Endodermal cell (in vitro differentiated cells): ENCODE results near the gene RALGPS1. TPM values are rescaled to one million over a fixed set of nuclear protein-coding genes. Genes with fewer than 3 reads are reported as not detected.

Experiments used
- DNase-seq: peaks from one replicate; pipeline ENCODE4 v3.0.0-alpha.2; 2017
- H3K27ac ChIP-seq: 2 replicates; pipeline ENCODE4 v1.5.1; 2013; ENCODE audit warnings: mild to moderate bottlenecking, low read depth, low read length, moderate library complexity
- H3K27me3 ChIP-seq: 2 replicates; pipeline ENCODE4 v1.6.1; 2013; ENCODE audit warnings: mild to moderate bottlenecking, low read length, moderate library complexity; ENCODE audit not compliant: insufficient read depth, control insufficient read depth, poor library complexity, severe bottlenecking
- H3K36me3 ChIP-seq: 2 replicates; pipeline ENCODE4 v1.7.0; 2013; ENCODE audit warnings: mild to moderate bottlenecking, low read length, moderate library complexity; ENCODE audit not compliant: control insufficient read depth, insufficient read depth
- H3K4me1 ChIP-seq: one replicate; pipeline ENCODE4 v1.7.0; 2013; ENCODE audit warnings: low read length; ENCODE audit not compliant: control insufficient read depth, insufficient read depth
- H3K4me3 ChIP-seq: 2 replicates; pipeline ENCODE4 v1.5.1; 2013; ENCODE audit warnings: mild to moderate bottlenecking, low read length, moderate library complexity
- H3K9ac ChIP-seq: 2 replicates; pipeline ENCODE4 v1.6.1; 2013; ENCODE audit warnings: mild to moderate bottlenecking, low read length, moderate library complexity; ENCODE audit not compliant: poor library complexity, severe bottlenecking; ENCODE audit errors: extremely low read depth
- H3K9me3 ChIP-seq: 2 replicates; pipeline ENCODE4 v1.6.1; 2013; ENCODE audit warnings: mild to moderate bottlenecking, low read length, moderate library complexity; ENCODE audit not compliant: control insufficient read depth
- H3K27ac Mint-ChIP-seq: 2 replicates; pipeline ENCODE4 v1.8.0; 2020; ENCODE audit warnings: mixed read lengths
- H3K27me3 Mint-ChIP-seq: 2 replicates; pipeline ENCODE4 v1.8.0; 2021; ENCODE audit warnings: mild to moderate bottlenecking, mixed read lengths; ENCODE audit not compliant: insufficient read depth
- H3K36me3 Mint-ChIP-seq: 2 replicates; pipeline ENCODE4 v1.8.0; 2020; ENCODE audit warnings: low read depth, mixed read lengths
- H3K4me1 Mint-ChIP-seq: 2 replicates; pipeline ENCODE4 v1.8.0; 2020; ENCODE audit warnings: mixed read lengths
- H3K4me3 Mint-ChIP-seq: 2 replicates; pipeline ENCODE4 v1.8.0; 2020; ENCODE audit warnings: mild to moderate bottlenecking, moderate library complexity, mixed read lengths
- H3K9me3 Mint-ChIP-seq: 2 replicates; pipeline ENCODE4 v1.8.0; 2020; ENCODE audit warnings: mild to moderate bottlenecking, mixed read lengths
- CTCF ChIP-seq: fragments of 200-600 bp; sonication (generic); conservative IDR thresholded peaks from 2 replicates; pipeline ENCODE4 v1.5.0; 2021; ENCODE audit warnings: antibody characterized with exemption, mild to moderate bottlenecking
- WGBS, 2 experiments: methylation state at CpG; one replicate each; pipeline versions ENCODE4 v1.1.5 to v1.1.7; 2013; ENCODE audit warnings: missing lambda C conversion rate in 2 of 2, mixed read lengths in 1 of 2; ENCODE audit not compliant: insufficient coverage in 1 of 2, insufficient read length in 1 of 2; 5-methylcytosine and 5-hydroxymethylcytosine counted together
- total RNA-seq, 2 donors: library from RNA; stranded (reverse); fragmentation: NEBNext Ultra II Directional in 1 of 2; extraction: Animal tissue kit (Norgen Biotek cat#: 25700) in 1 of 2; gene quantifications; 2 replicates in 1 of 2; 3 replicates in 1 of 2; pipeline ENCODE4 v1.2.1, GENCODE V29; 2021

The RALGPS1 gene
- total RNA-seq, 2 donors from 2014 or later, result 23.3 to 25.0 TPM

GRCh38 chr9:126959917-126960316 is 45.3 kb downstream of the RALGPS1 start:
- DNase-seq, result no peak
- H3K4me1 ChIP-seq, result peaks cover 11% of the 10 kb centered on the region
- H3K9me3 ChIP-seq, result no peaks in the 10 kb centered on the region
- no peaks in the 10 kb centered on the region for H3K36me3 ChIP-seq
- Mint-ChIP-seq H3K27ac (no peak overlapping the region), H3K9me3 (no peaks in the 10 kb centered on the region), H3K27me3 (peaks cover 25% of the 10 kb centered on the region), H3K4me3 (no peak overlapping the region), H3K4me1 (peaks cover 24% of the 10 kb centered on the region), H3K36me3 (no peaks in the 10 kb centered on the region)
- H3K27ac ChIP-seq, result no peak overlapping the region
- no peak overlapping the region for H3K9ac ChIP-seq
- H3K27me3 ChIP-seq, result peaks cover 5% of the 10 kb centered on the region
- TF ChIP-seq CTCF, result no peak
- no peak overlapping the region for H3K4me3 ChIP-seq

- no peak overlapping the region for H3K4me3 Mint-ChIP-seq
- no peaks in the 10 kb centered on the region for H3K9me3 ChIP-seq
- 91 to 94% methylated on average over 5 to 6 of the region's 6 CpGs for WGBS, 2 experiments
- TF ChIP-seq CTCF, result no peak
- peaks cover 9% of the 10 kb centered on the region for H3K36me3 Mint-ChIP-seq
- no peak overlapping the region for H3K27ac Mint-ChIP-seq
- no peak overlapping the region for H3K9ac ChIP-seq
- H3K4me1 ChIP-seq, result no peaks in the 10 kb centered on the region
- H3K9me3 Mint-ChIP-seq, result no peaks in the 10 kb centered on the region
- peaks cover 5% of the 10 kb centered on the region for H3K27me3 ChIP-seq
- no peak for DNase-seq
- H3K4me1 Mint-ChIP-seq, result peaks cover 19% of the 10 kb centered on the region
- no peak overlapping the region for H3K27ac ChIP-seq
- H3K27me3 Mint-ChIP-seq, result peaks cover 25% of the 10 kb centered on the region
- no peak overlapping the region for H3K4me3 ChIP-seq
- no peaks in the 10 kb centered on the region for H3K36me3 ChIP-seq
Observed at GRCh38 chr9:126962336-126962735, 47.8 kb downstream of the RALGPS1 start.

GRCh38 chr9:126965077-126965476 is 50.5 kb downstream of the RALGPS1 start:
- H3K27me3 Mint-ChIP-seq, result peaks cover 20% of the 10 kb centered on the region
- Histone ChIP-seq H3K27me3 (peaks cover 5% of the 10 kb centered on the region), H3K36me3 (no peaks in the 10 kb centered on the region), H3K27ac (no peak overlapping the region), H3K4me1 (no peaks in the 10 kb centered on the region), H3K9me3 (no peaks in the 10 kb centered on the region), H3K4me3 (no peak overlapping the region), H3K9ac (no peak overlapping the region)
- DNase-seq, result peak; percentile 41
- WGBS, 2 experiments, result 42 to 51% methylated on average over 3 of the region's 3 CpGs
- no peaks in the 10 kb centered on the region for H3K9me3 Mint-ChIP-seq
- H3K27ac Mint-ChIP-seq, result no peak overlapping the region
- H3K4me3 Mint-ChIP-seq, result no peak overlapping the region
- H3K4me1 Mint-ChIP-seq, result peaks cover 10% of the 10 kb centered on the region
- no peak for TF ChIP-seq CTCF
- H3K36me3 Mint-ChIP-seq, result peaks cover 9% of the 10 kb centered on the region
